NCI-H2081 (cell line): ENCODE data around the gene PACSIN2.
A peak's percentile ranks its signal among the peaks of the same experiment; 100 is the strongest.
"Not testable (repeated sequence)": the region's sequence is repeated elsewhere in the genome, so short reads cannot be mapped to it uniquely, and the experiment has no call there.

Experiments
- DNase-seq, 2 experiments: peaks; one replicate each; lab custom pipeline; 2025; lab: John Stamatoyannopoulos, UW

Gene PACSIN2

DNA sequence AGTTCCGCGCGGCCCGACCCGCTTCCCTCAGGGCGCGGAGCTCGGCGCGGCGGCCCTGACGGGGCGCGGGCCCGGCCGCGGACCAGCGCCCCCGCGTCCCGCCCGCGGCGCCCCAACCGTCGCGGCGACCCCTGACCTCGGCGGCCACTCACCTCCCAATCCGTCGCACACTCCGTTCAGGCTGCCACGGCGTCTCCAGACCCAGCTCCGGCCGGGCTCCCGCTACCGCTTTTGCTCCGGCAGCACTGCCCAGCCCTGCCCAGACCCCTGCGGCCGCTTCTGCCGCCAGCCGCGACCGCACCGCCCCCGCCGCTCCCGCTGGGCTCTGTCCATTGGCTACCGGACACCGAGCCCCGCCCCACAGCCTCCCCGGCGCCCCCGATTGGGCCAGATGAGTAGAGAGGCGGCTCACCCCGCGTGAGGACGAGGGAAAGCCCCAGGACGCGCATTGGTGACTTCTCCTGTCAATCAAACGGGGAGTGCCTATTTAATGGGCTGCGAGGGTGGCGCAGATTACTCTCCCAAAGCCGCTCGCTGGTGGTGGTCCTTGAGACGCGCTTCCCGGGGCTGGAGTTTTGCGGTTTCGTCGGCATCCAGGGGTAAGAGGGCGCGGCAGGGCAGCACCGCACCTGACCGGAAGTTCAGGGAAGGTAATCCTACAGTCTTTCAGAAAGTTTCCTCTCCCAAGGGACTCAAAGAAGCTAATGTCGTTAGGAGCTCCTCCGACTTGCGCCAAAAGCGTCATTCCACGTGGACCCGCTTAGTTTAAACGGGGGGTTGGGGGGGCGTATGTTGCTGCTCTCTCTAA lies at the start of gene PACSIN2:
TSS of gene PACSIN2 (minus strand) at position 281 of the 808 bp plus-strand sequence. CDS start 103,069 bp downstream, outside the sequence.
- DNase-seq: peak; percentile 92 to 96

DNA sequence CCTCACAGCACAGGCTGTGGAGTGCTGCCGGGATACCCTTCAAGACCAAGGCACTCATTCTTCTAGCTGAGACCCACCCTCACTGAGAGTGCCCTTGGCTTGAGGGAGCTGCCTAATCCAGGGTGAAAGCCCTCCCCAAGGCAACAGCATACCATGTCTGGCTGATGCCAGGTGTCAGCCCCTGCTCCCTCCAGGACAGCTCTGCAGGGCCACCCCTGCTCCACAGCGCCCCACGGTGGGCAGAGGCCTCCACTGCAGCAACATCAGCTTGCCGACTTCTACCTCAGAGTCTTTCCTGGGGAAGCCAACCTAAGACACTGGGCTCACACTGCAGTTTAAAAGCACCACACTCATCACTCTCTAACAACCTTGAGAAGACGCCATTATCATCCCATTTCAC lies 45.2 kb upstream of the PACSIN2 start:
- peak in 1 of 2 experiments; percentile 24 for DNase-seq

DNA sequence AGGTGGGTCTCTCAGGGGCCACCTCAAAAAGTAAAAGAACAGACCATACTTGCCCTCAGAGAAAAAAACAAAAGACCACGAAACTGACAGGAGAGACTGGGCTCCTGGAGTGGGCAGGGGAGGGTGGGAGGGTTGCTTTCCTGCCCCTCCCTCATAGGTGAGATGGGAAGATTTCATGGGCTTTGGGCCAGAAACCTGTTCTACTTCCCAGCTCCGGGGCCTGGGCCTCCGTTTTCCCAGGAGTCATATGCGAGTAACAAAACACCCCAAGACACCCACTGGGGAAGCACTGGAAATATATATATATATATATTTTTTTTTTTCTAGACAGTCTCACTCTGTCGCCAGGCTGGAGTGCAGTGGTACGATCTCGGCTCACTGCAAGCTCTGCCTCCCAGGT lies 42.7 kb upstream of the PACSIN2 start:
- no peak for DNase-seq

DNA sequence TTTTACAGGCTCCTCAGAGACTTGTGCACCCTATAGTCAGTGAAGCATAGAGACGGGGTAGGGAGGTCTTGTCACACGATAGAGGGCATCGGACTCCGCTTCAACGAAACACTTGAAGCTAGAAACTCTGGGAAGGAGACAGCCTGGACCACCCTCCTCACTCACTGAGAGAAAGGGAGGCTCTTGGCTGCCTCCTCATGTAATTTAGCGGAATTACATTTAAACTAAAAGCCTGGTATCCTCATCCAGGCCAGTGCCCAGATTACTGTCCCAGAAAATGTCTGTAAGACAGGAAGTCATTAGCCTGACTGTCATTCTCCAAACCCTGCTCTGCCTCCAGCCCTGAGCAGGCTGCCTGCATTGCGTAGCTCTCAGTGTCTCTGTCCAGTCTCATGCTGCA lies 38.2 kb upstream of the PACSIN2 start:
- DNase-seq: no peak

- DNase-seq: no peak
These were observed 36.0 kb upstream of the PACSIN2 start for GRCh38 chr22:43050995-43051394.

DNA sequence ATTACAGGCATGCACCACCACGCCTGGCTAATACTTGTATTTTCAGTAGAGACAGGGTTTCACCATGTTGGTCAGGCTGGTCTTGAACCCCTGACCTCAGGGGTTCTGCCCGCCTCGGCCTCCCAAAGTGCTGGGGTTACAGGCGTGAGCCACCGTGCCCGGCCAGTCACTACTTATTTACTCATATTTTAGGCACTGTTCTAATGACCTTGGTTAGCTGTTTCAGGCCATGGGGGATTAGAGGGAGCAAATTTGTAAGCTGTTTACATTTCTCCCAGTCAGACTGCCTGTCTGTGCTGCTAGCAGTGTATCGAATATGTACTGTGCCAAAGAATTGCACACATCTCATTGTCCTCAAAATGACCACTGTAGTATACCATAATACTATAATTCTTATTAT lies 32.7 kb upstream of the PACSIN2 start:
- DNase-seq: no peak

DNA sequence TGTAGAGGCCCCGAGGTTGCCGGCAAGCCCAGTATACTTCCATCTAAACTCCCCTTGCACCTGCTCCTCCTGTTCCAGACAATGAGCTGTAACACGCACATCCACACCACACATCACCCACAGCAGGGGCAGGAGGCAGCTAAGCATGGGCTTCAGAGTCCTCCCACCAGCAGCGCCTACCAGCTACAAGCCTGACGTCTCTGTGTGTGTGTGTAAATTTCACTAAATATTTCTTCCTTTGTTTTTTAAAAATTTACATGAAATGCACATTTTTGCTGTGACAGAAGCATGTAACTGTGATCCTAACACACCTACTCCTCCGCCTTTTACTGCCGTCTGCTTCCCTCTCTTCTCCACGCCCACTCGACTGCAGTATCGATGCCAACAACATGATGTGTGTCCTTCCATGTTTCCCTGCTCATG lies 29.4 kb upstream of the PACSIN2 start:
- no peak for DNase-seq

- peak; percentile 46 to 77 for DNase-seq
These were observed 27.3 kb upstream of the PACSIN2 start for GRCh38 chr22:43042101-43042780.

GRCh38 chr22:43039800-43040199 lies 24.9 kb upstream of the PACSIN2 start:
- peak; percentile 47 to 66 for DNase-seq

DNA sequence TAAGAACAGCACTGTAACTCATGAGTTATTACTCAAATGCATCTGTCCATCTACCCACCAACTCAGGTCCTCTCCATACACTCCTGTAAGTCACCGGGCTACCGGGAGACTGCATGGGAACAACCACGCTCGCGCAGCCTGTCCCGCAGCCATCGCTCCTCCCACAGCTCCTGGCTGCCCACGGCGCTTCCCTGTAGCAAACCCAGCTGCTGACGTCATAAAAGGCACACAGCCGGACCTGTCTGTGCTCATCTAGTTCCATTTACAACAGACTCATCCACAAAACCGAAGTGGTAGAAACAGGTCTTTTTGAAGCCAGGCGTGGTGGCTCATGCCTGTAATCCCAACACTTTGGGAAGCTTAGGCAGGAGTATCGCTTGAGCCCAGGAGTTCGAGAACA lies 23.4 kb upstream of the PACSIN2 start:
- no peak for DNase-seq

DNA sequence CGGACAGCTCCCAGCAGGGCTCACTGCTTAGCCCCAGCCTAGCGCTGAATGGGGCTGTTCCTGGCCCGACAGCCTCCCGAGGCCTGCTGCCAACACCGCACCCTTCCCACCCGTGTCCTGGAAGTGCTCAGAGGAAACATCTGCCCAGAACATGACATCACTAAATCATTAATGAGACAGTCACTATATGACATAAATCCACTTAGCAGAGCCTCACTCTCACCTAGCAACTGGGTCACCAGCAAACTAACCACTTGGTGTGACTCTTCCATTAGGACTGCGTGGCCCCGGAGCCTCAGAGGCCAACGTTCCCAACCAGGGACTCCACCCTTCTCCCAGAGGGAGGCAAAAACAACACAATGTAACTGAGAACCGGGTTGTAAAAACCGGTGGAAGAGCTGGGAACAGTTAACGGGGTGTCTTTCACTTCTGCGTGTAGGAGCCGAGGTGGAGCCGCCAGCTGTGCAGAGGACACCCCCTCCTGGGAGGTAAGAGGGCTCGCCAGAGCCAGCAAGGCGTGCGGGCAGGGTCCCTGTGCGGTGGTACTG lies 21.4 kb upstream of the PACSIN2 start:
- peak in 1 of 2 experiments; percentile 16 for DNase-seq

GRCh38 chr22:43035250-43035649 lies 20.3 kb upstream of the PACSIN2 start:
- no peak for DNase-seq

DNA sequence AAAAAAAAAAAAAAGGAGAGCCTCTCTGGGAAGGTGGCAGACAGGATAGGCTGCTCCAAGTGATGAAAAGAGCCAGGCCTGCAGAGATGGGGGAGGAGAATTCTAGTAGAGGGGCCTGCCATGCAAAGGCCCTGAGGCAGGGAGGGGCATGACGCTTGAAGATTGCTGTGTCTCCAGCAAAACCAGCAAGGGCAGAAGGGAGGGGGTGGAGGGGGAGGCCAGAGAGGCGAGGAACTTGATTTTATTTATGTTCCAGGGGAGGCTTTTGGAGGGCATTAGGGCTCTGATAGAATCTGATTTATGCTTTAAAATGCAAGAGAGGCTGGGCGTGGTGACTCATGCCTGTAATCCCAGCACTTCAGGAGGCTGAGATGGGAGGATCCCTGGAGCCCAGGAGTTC lies 16.7 kb upstream of the PACSIN2 start:
- no peak for DNase-seq

DNA sequence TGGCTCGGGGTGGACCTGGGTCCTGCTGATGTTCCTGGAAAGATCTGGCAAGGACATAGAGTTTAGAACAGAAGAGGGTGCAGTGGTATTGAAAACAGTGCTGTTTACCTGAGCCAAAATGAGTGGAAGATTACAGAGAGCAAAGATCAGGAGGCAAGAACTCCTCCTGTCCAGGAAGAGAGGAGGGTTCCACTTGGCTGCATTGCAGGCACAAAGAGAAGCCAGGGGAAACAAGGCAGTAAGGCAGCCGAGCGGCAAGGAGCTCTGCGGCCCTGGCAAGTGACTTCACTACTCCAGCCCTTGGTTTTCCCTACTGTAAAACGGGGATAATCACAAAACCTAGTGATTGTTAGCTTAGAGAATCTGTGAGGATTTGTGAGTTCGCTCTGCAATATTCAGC lies 3.7 kb upstream of the PACSIN2 start:
- DNase-seq: no peak

DNA sequence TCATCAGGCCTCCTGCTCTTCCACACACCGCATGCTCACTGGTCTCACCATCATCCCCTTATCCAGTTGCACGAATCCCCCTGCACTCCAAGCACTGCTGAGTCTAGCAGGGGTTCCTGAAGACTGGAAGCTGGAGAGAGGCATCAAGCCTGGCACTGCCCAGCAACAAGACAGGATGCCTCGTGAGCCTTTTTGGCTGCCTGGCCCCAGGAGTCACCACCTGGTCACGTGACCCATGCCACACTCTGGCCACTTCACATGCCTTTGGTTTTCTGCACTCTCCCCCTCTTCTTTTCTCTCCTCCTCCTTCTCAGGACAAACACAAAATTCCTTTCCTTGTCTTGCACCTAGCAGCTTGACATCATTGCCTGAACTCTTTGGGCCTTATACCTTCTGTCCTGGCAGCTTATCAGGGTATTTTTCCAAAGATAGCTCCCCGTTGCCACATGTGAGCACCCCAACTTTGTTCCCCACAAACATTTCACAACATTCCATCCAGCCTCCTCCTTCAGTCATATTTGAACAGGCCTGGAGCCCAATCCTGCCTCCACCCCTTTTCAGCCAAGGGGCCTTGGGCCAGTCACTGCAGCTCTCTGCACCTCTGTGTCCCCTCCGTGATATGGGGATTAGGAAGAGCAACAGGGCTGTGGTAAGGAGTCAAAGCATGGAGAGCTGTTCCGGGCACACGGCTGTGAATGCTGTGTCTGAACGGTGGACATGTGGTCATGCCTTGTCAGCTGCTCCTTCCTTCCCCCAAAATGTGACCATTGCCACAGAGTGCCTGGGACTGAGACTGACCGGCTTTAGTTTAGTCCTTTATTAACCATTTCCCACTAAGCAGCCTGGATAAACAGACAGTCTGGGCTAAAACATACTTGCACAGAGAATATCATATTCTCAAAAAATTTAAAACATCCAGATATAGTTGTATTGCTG lies 2.8 kb upstream of the PACSIN2 start:
- DNase-seq: no peak

- DNase-seq: not testable (repeated sequence)
These were observed 1.2 kb upstream of the PACSIN2 start for GRCh38 chr22:43016150-43016549.

DNA sequence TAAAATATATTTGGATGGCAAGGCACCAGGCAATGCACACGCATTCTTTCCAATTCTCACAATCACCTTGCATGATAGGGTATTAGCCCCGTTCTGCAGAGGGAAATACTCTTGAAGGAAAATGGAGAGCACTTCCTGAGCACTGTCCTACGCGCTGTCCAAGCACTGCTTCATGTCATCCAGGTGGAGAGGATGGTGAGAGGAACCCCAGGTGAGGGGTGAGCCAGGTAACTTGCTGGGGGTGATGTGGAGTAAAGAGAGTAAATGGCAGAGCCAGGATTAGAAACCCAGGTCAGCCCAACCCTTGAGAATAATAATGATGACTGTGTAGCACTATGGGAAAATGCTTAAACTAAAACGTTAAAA lies 711 bp upstream of the PACSIN2 start:
- DNase-seq: no peak

- DNase-seq: no peak
These were observed 557 bp downstream of the PACSIN2 start for GRCh38 chr22:43014316-43014868.

GRCh38 chr22:43013355-43014315 lies 1.3 kb downstream of the PACSIN2 start:
- DNase-seq: no peak

GRCh38 chr22:43012390-43012789 lies 2.6 kb downstream of the PACSIN2 start:
- DNase-seq: no peak

GRCh38 chr22:43011079-43011478 lies 3.9 kb downstream of the PACSIN2 start:
- no peak for DNase-seq
